H9 (cell line): ENCODE data around the gene DBH. TPM values are rescaled to one million over a fixed set of nuclear protein-coding genes. Genes with fewer than 3 reads are reported as not detected.

Experiments used
- DNase-seq: peaks from one replicate; pipeline ENCODE4 v3.0.0-alpha.2; 2017
- H2AFZ ChIP-seq: one replicate; pipeline ENCODE4 v1.6.1; 2013; ENCODE audit warnings: mild to moderate bottlenecking, low read length, control low read depth, moderate library complexity
- H2AK5ac ChIP-seq: 2 replicates; pipeline ENCODE4 v1.6.1; 2013; ENCODE audit warnings: low read length, control low read depth, mixed read lengths; ENCODE audit not compliant: insufficient read length
- H2BK120ac ChIP-seq: one replicate; pipeline ENCODE4 v1.6.1; 2013; ENCODE audit warnings: low read depth, mild to moderate bottlenecking, low read length, control low read depth, inconsistent platforms; ENCODE audit not compliant: poor library complexity, severe bottlenecking
- H2BK12ac ChIP-seq: 2 replicates; pipeline ENCODE4 v1.6.1; 2013; ENCODE audit warnings: low read length, control low read depth, mixed read lengths, low read depth; ENCODE audit not compliant: insufficient read length
- H2BK15ac ChIP-seq: 2 replicates; pipeline ENCODE4 v1.6.1; 2013; ENCODE audit warnings: low read depth, low read length, control low read depth
- H2BK20ac ChIP-seq: one replicate; pipeline ENCODE4 v1.6.1; 2013; ENCODE audit warnings: low read depth, mild to moderate bottlenecking, low read length, control low read depth, inconsistent platforms; ENCODE audit not compliant: poor library complexity, severe bottlenecking
- H2BK5ac ChIP-seq: 2 replicates; pipeline ENCODE4 v1.6.1; 2013; ENCODE audit warnings: low read length, control low read depth, mixed read lengths; ENCODE audit not compliant: insufficient read length
- H3K14ac ChIP-seq: 2 replicates; pipeline ENCODE4 v1.6.1; 2013; ENCODE audit warnings: low read length, control low read depth; ENCODE audit not compliant: insufficient read depth
- H3K18ac ChIP-seq: 2 replicates; pipeline ENCODE4 v1.6.1; 2013; ENCODE audit warnings: low read depth, mild to moderate bottlenecking, mixed read lengths, low read length, control low read depth; ENCODE audit not compliant: insufficient read length
- H3K23ac ChIP-seq: 2 replicates; pipeline ENCODE4 v1.6.1; 2013; ENCODE audit warnings: low read length, control low read depth, mixed read lengths, low read depth; ENCODE audit not compliant: insufficient read length
- H3K23me2 ChIP-seq: 2 replicates; pipeline ENCODE4 v1.6.1; 2013; ENCODE audit warnings: low read depth, mild to moderate bottlenecking, mixed read lengths, low read length, control low read depth; ENCODE audit not compliant: insufficient read length, poor library complexity, severe bottlenecking
- H3K27ac ChIP-seq: 2 replicates; pipeline ENCODE4 v1.5.1; 2013; ENCODE audit warnings: low read length, control low read depth, mixed read lengths, low read depth; ENCODE audit not compliant: insufficient read length
- H3K27me3 ChIP-seq: 2 replicates; pipeline ENCODE4 v1.6.1; 2013; ENCODE audit warnings: low read length, control low read depth, inconsistent platforms; ENCODE audit not compliant: insufficient read depth
- H3K4ac ChIP-seq: 2 replicates; pipeline ENCODE4 v1.6.1; 2013; ENCODE audit warnings: low read depth, mild to moderate bottlenecking, control low read depth, inconsistent platforms, low read length, moderate library complexity
- H3K4me1 ChIP-seq: 2 replicates; pipeline ENCODE4 v1.6.1; 2013; ENCODE audit warnings: low read length, control low read depth, inconsistent platforms; ENCODE audit not compliant: insufficient read depth
- H3K4me2 ChIP-seq: 2 replicates; pipeline ENCODE4 v1.6.1; 2013; ENCODE audit warnings: low read length, control low read depth, mixed read lengths; ENCODE audit not compliant: insufficient read length, insufficient read depth
- H3K56ac ChIP-seq: 2 replicates; pipeline ENCODE4 v1.6.1; 2013; ENCODE audit warnings: low read depth, mild to moderate bottlenecking, mixed read lengths, low read length, control low read depth; ENCODE audit not compliant: insufficient read length
- H3K79me1 ChIP-seq: 2 replicates; pipeline ENCODE4 v1.6.1; 2013; ENCODE audit warnings: low read depth, mild to moderate bottlenecking, moderate library complexity, low read length, control low read depth, inconsistent platforms; ENCODE audit not compliant: insufficient read depth, poor library complexity, severe bottlenecking
- H3K79me2 ChIP-seq: 2 replicates; pipeline ENCODE4 v1.6.1; 2013; ENCODE audit warnings: low read length, control low read depth, inconsistent platforms; ENCODE audit not compliant: insufficient read depth
- H3K9ac ChIP-seq: 2 replicates; pipeline ENCODE4 v1.6.1; 2013; ENCODE audit warnings: low read length, control low read depth, mixed read lengths; ENCODE audit not compliant: insufficient read length; ENCODE audit errors: extremely low read depth
- H3K9me3 ChIP-seq: one replicate; pipeline ENCODE4 v1.6.1; 2013; ENCODE audit warnings: low read depth, low read length, inconsistent platforms; ENCODE audit not compliant: control insufficient read depth
- H3T11ph ChIP-seq: one replicate; pipeline ENCODE4 v1.6.1; 2013; ENCODE audit warnings: mild to moderate bottlenecking, low read length, control low read depth, inconsistent platforms
- H4K20me1 ChIP-seq: one replicate; pipeline ENCODE4 v1.6.1; 2013; ENCODE audit not compliant: control insufficient read depth, insufficient read length, insufficient read depth
- H4K5ac ChIP-seq: 2 replicates; pipeline ENCODE4 v1.6.1; 2013; ENCODE audit warnings: low read depth, mild to moderate bottlenecking, mixed read lengths, low read length, control low read depth; ENCODE audit not compliant: insufficient read length
- H4K8ac ChIP-seq: replicated peaks from 2 replicates; pipeline ENCODE4 v1.6.1; 2013; ENCODE audit warnings: low read length, control low read depth, mixed read lengths, low read depth; ENCODE audit not compliant: insufficient read length
- H4K91ac ChIP-seq: 2 replicates; pipeline ENCODE4 v1.6.1; 2013; ENCODE audit warnings: low read depth, mild to moderate bottlenecking, moderate library complexity, mixed read lengths, low read length, control low read depth; ENCODE audit not compliant: insufficient read length
- H3K27ac Mint-ChIP-seq, 3 experiments: 2 replicates in 2 of 3; 3 replicates in 1 of 3; pipeline ENCODE4 v1.8.0; 2020 to 2021; ENCODE audit warnings: mixed read lengths in 3 of 3, mild to moderate bottlenecking in 1 of 3, moderate library complexity in 1 of 3
- H3K27me3 Mint-ChIP-seq: 2 replicates; pipeline ENCODE4 v1.8.0; 2021; ENCODE audit warnings: low read depth, mild to moderate bottlenecking, moderate library complexity, mixed read lengths
- H3K36me3 Mint-ChIP-seq, 3 experiments: 2 replicates in 2 of 3; 3 replicates in 1 of 3; pipeline ENCODE4 v1.8.0; 2020 to 2021; ENCODE audit warnings: low read depth in 3 of 3, mixed read lengths in 3 of 3; ENCODE audit not compliant: insufficient read depth in 1 of 3
- H3K4me1 Mint-ChIP-seq, 2 experiments: 2 replicates each; pipeline ENCODE4 v1.8.0; 2020; ENCODE audit warnings: mixed read lengths in 2 of 2
- H3K4me3 Mint-ChIP-seq, 2 experiments: 2 replicates in 1 of 2; 3 replicates in 1 of 2; pipeline ENCODE4 v1.8.0; 2020 to 2021; ENCODE audit warnings: mild to moderate bottlenecking in 2 of 2, mixed read lengths in 2 of 2, moderate library complexity in 1 of 2
- H3K9me3 Mint-ChIP-seq, 2 experiments: 2 replicates in 1 of 2; 3 replicates in 1 of 2; pipeline ENCODE4 v1.8.0; 2020; ENCODE audit warnings: mild to moderate bottlenecking in 2 of 2, mixed read lengths in 2 of 2, moderate library complexity in 1 of 2
- WGBS: extraction: QIAGEN DNeasy Blood & Tissue Kit; methylation state at CpG from one replicate; pipeline ENCODE4 v1.1.7; 2013; ENCODE audit warnings: missing lambda C conversion rate, low lambda C conversion rate, mixed read lengths; ENCODE audit not compliant: insufficient read length; ENCODE audit errors: extremely low coverage; 5-methylcytosine and 5-hydroxymethylcytosine counted together
- total RNA-seq: library from RNA; stranded (reverse); gene quantifications from 2 replicates; pipeline ENCODE4 v1.2.1, GENCODE V29; 2021
- TF ChIP-seq, protein P1 (sequence below): fragments of 200-600 bp; sonication (generic); conservative IDR thresholded peaks from 3 replicates; pipeline ENCODE4 v1.8.0; 2021; ENCODE audit warnings: antibody characterized with exemption, mild to moderate bottlenecking

The DBH gene
- total RNA-seq, 1 experiment from 2014 or later: not detected

- Histone ChIP-seq H3K27me3 (no peaks in the 10 kb centered on the region; the same call in 1 of the 2 replicates), H3K14ac (no peak overlapping the region; the same call in 1 of the 2 replicates), H3T11ph (no peak overlapping the region), H2BK15ac (no peak overlapping the region), H3K79me2 (no peaks in the 10 kb centered on the region), H3K23me2 (no peaks in the 10 kb centered on the region), H3K4ac (no peak overlapping the region), H3K56ac (no peak overlapping the region), H3K4me1 (no peaks in the 10 kb centered on the region; the same call in 1 of the 2 replicates), H4K5ac (no peak overlapping the region), H3K79me1 (no peaks in the 10 kb centered on the region), H2BK5ac (no peak overlapping the region), H4K20me1 (no peaks in the 10 kb centered on the region), H3K4me2 (no peak overlapping the region), H3K27ac (no peak overlapping the region), H2AK5ac (no peak overlapping the region), H2AFZ (no peak overlapping the region), H3K23ac (no peak overlapping the region), H3K9ac (no peak overlapping the region), H4K91ac (no peak overlapping the region), H2BK20ac (no peak overlapping the region), H3K18ac (no peak overlapping the region), H3K9me3 (no peaks in the 10 kb centered on the region), H2BK120ac (no peak overlapping the region), H4K8ac (no peak overlapping the region), H2BK12ac (no peak overlapping the region)
- Mint-ChIP-seq H3K36me3 (no peaks in the 10 kb centered on the region; a peak in 1 of 7 replicates), H3K27ac (no peak overlapping the region), H3K4me1 (peaks cover 15 to 46% of the 10 kb centered on the region in 2 experiments), H3K27me3 (peaks cover 88% of the 10 kb centered on the region), H3K4me3 (no peak overlapping the region), H3K9me3 (no peaks in the 10 kb centered on the region)
- TF ChIP-seq, protein P1, sequence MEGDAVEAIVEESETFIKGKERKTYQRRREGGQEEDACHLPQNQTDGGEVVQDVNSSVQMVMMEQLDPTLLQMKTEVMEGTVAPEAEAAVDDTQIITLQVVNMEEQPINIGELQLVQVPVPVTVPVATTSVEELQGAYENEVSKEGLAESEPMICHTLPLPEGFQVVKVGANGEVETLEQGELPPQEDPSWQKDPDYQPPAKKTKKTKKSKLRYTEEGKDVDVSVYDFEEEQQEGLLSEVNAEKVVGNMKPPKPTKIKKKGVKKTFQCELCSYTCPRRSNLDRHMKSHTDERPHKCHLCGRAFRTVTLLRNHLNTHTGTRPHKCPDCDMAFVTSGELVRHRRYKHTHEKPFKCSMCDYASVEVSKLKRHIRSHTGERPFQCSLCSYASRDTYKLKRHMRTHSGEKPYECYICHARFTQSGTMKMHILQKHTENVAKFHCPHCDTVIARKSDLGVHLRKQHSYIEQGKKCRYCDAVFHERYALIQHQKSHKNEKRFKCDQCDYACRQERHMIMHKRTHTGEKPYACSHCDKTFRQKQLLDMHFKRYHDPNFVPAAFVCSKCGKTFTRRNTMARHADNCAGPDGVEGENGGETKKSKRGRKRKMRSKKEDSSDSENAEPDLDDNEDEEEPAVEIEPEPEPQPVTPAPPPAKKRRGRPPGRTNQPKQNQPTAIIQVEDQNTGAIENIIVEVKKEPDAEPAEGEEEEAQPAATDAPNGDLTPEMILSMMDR: no peak
- no CpG with 5 or more reads among the region's 36 CpGs for WGBS
- no peak for DNase-seq
These were observed 20.3 kb downstream of the DBH start for GRCh38 chr9:133656211-133657119.
